ENCODE results near the gene SMG6. TPM values are rescaled to one million over a fixed set of nuclear protein-coding genes. Genes with fewer than 3 reads are reported as not detected.
"Not testable (repeated sequence)": the region's sequence is repeated elsewhere in the genome, so short reads cannot be mapped to it uniquely, and the experiment has no call there.

The SMG6 gene
- total RNA-seq, 1 donor from 2014 or later: 10.3 TPM

DNA sequence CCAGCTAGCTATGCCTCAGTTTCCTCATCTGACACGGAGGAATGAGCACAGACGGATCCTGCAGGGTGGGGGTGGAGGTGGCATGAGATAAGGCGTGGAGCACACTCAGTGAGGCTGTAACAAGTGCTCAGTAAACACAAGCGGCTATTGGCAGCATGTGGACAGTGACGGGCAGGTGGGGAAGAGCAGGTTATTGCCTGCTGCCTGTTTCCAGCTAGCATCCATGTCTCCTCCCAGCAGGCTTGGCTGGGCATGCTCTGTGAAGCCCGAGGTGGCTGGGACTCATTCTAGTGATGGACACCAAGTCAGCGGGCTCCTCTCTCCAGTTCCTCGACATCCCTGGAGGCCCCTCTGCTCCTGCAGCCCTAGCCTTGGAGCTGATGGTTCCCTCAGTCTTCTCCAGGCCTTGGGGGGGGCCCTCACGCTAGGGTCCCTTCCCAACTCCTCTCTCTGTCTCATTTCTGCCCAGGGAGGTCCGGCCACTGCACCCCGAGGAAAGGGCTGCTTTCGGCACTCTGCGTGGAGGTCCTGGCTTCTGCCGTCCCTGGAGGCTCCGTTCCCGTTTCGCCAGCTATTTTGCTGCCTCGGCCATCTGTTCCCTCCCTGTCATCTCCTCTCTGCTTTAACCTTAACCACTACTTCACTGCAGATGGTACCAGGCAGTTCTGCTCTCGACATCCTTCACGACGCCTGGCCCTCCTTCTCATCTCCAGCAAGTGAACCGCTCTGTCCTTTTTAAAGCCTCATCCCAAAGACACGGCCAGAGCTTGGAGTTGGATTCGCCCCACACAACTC lies 284.7 kb downstream of the SMG6 start:
- DNase-seq (ENCODE audit: low spot score) (no peak), ATAC-seq (peak; percentile 5)

DNA sequence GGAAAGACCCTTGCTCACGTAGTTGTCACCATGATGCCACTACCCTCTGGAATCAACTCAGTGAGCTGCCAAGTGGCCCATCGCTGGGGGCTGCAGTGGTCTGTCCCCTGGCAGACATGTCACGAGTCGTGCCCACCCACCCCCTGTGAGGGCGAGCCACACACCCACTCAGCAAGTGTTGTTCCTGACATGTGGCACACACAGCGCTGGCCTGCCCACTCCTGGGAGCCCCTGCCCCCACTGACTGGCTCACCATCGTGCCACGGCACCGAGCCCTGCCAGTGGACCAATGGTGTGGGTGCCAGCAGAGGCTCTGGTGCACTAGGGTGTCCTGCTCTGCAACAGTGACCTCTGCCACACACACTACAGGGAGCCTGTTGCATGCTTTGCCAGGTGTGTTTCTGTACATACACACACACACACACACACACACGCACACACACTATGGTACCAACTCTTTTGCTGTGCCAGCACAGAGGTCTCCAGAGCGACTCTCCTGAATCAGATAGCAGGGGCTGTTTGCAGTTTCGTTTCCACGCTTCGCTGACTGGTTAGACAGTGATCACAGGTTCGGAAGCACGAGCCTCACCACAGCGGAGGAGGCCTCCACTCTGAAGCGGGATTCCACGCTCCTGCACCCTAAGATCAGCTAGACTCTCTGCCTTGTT lies 286.2 kb downstream of the SMG6 start:
- ATAC-seq (peak; percentile 81), DNase-seq (ENCODE audit: low spot score) (peak; percentile 65)

- no peak for DNase-seq (ENCODE audit: low spot score)
- ATAC-seq: no peak
Measured at GRCh38 chr17:2016494-2016893, 287.1 kb downstream of the SMG6 start.

GRCh38 chr17:2015314-2015713 lies 288.3 kb downstream of the SMG6 start:
- ATAC-seq (no peak), DNase-seq (ENCODE audit: low spot score) (no peak)

DNA sequence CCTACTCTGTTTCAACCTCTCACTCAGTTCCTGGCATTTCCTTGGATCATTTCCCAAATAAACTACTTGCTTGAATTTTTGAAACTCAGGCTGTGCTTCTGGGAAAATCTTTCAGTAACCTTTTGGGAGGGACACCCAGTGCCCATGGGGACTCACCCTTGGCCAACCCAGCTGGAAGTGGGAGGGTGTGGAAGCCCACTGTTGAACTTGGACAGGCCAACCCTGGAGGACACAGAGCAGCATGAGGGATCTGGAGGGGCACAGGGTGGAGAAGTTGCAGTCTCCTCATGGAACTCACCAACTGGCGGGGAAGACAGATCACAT lies 289.6 kb downstream of the SMG6 start:
- DNase-seq (ENCODE audit: low spot score) (no peak), ATAC-seq (no peak)

GRCh38 chr17:2013220-2013993 lies 290.2 kb downstream of the SMG6 start:
- not testable (repeated sequence) for DNase-seq (ENCODE audit: low spot score); ATAC-seq

GRCh38 chr17:2012499-2012898 lies 291.1 kb downstream of the SMG6 start:
- DNase-seq (ENCODE audit: low spot score) (no peak), ATAC-seq (no peak)

- peak; percentile 81 for ATAC-seq
Measured at GRCh38 chr17:2011411-2012371, 291.9 kb downstream of the SMG6 start.

More at GRCh38 chr17:2011411-2012371, 291.9 kb downstream of the SMG6 start:
- peak; percentile 83 for DNase-seq (ENCODE audit: low spot score)

Other genes with a start within 250 kb of the SMG6 start
- 9.9 TPM for gene HIC1, start 248.7 kb downstream of the SMG6 start, total RNA-seq
- 5.1 TPM for gene SRR, start 165 bp upstream of the SMG6 start, total RNA-seq
- gene TSR1, start 32.7 kb upstream of the SMG6 start, total RNA-seq: 8.7 TPM
- gene SGSM2, start 33.7 kb upstream of the SMG6 start, total RNA-seq: 18.7 TPM
- 8.6 TPM for gene MNT, start 97.3 kb upstream of the SMG6 start, total RNA-seq
- gene METTL16, start 208.1 kb upstream of the SMG6 start, total RNA-seq: 8.1 TPM